B cell (primary cell): ENCODE measurements around the gene CRTAC1. TPM values are rescaled to one million over a fixed set of nuclear protein-coding genes. Genes with fewer than 3 reads are reported as not detected.

ENCODE experiments used
- ATAC-seq: fragments of 200-7000 bp; cut with Tn5 transposase; one replicate; pipeline ENCODE4 v1.10.0; 2021; ENCODE audit warnings: low read depth, mild to moderate bottlenecking, moderate number of reproducible peaks, moderate library complexity
- CTCF ChIA-PET: fragments of 350-600 bp; sonication (Branson Sonifier 250); formaldehyde crosslinking; loops from one replicate; lab custom pipeline; 2021; ENCODE audit warnings: antibody characterized with exemption, inconsistent platforms; lab: Charles Lee
- POLR2A ChIA-PET: fragments of 350-600 bp; sonication (Branson Sonifier 250); formaldehyde crosslinking; loops from one replicate; lab custom pipeline; 2021; ENCODE audit warnings: antibody characterized with exemption; lab: Charles Lee
- DNase-seq: peaks from one replicate; pipeline ENCODE4 v3.0.0; 2013
- H2AFZ ChIP-seq: 2 replicates; pipeline ENCODE4 v1.6.1; 2012; ENCODE audit warnings: mild to moderate bottlenecking, low read depth, low read length; ENCODE audit not compliant: insufficient read depth, poor library complexity, severe bottlenecking
- H3K27ac ChIP-seq, 2 donors: 1 replicate in 1 of 2; 2 replicates in 1 of 2; pipeline ENCODE4 v1.5.1; 2012 to 2013; ENCODE audit warnings: low read length in 2 of 2, mild to moderate bottlenecking in 2 of 2, moderate library complexity in 1 of 2
- H3K27me3 ChIP-seq, 4 experiments: fragments of 200-600 bp in 1 of 4; sonication (generic) in 1 of 4; replicated peaks in 1 of 4; 1 replicate in 2 of 4; 2 replicates in 2 of 4; pipeline versions ENCODE4 v1.6.1 to v1.7.0; 2013 to 2016; ENCODE audit warnings: low read length in 3 of 4, mild to moderate bottlenecking in 2 of 4, mixed read lengths in 1 of 4, moderate library complexity in 1 of 4; ENCODE audit not compliant: insufficient read depth in 4 of 4, control insufficient read depth in 3 of 4; ENCODE audit errors: control extremely low read depth in 1 of 4
- H3K36me3 ChIP-seq, 2 experiments: replicated peaks in 1 of 2; 1 replicate in 1 of 2; 2 replicates in 1 of 2; pipeline versions ENCODE4 v1.6.1 to v1.7.1; 2013; ENCODE audit warnings: low read length in 1 of 2; ENCODE audit not compliant: insufficient read depth in 2 of 2, control insufficient read depth in 1 of 2; ENCODE audit errors: control extremely low read depth in 1 of 2, extremely low read depth in 1 of 2
- H3K4me1 ChIP-seq, 2 donors: fragments of 200-600 bp in 1 of 2; sonication (generic) in 1 of 2; 1 replicate in 1 of 2; 2 replicates in 1 of 2; pipeline versions ENCODE4 v1.5.1 to v1.6.1; 2013 to 2017; ENCODE audit warnings: low read length in 2 of 2; ENCODE audit not compliant: control insufficient read depth in 2 of 2, insufficient read depth in 2 of 2
- H3K4me2 ChIP-seq: replicated peaks from 2 replicates; pipeline ENCODE3; 2012; ENCODE audit warnings: mild to moderate bottlenecking, low read depth, low read length; ENCODE audit not compliant: poor library complexity, severe bottlenecking
- H3K4me3 ChIP-seq, 5 experiments: fragments of 200-600 bp in 1 of 5; sonication (generic) in 1 of 5; 1 replicate in 3 of 5; 2 replicates in 2 of 5; pipeline versions ENCODE4 v1.5.1 to v1.7.0; 2011 to 2016; ENCODE audit warnings: low read length in 4 of 5, mild to moderate bottlenecking in 4 of 5, low read depth in 2 of 5, control low read depth in 1 of 5, moderate library complexity in 1 of 5; ENCODE audit not compliant: insufficient read depth in 1 of 5; ENCODE audit errors: control extremely low read depth in 1 of 5, extremely low read depth in 1 of 5
- H3K79me2 ChIP-seq: fragments of 200-600 bp; sonication (generic); one replicate; pipeline ENCODE4 v1.6.0; 2016; ENCODE audit warnings: low read length; ENCODE audit not compliant: control insufficient read depth, insufficient read depth
- H3K9ac ChIP-seq: fragments of 200-600 bp; sonication (generic); 2 replicates; pipeline ENCODE4 v1.6.1; 2017; ENCODE audit warnings: mild to moderate bottlenecking, low read length, moderate library complexity
- H3K9me3 ChIP-seq, 3 donors: one replicate each; pipeline versions ENCODE4 v1.6.1 to v1.7.1; 2013; ENCODE audit warnings: low read length in 2 of 3; ENCODE audit not compliant: control insufficient read depth in 2 of 3, insufficient read depth in 1 of 3; ENCODE audit errors: control extremely low read depth in 1 of 3
- H4K20me1 ChIP-seq: 2 replicates; pipeline ENCODE4 v1.6.0; 2012; ENCODE audit warnings: mild to moderate bottlenecking, low read length; ENCODE audit not compliant: insufficient read depth, control insufficient read depth, poor library complexity, severe bottlenecking
- H3K27ac Mint-ChIP-seq: one replicate; pipeline ENCODE4 v1.8.0; 2021; ENCODE audit warnings: mixed read lengths
- H3K27me3 Mint-ChIP-seq: one replicate; pipeline ENCODE4 v1.8.0; 2021; ENCODE audit warnings: mixed read lengths
- H3K4me1 Mint-ChIP-seq: one replicate; pipeline ENCODE4 v1.8.0; 2021; ENCODE audit warnings: mixed read lengths
- H3K4me3 Mint-ChIP-seq: one replicate; pipeline ENCODE4 v1.8.0; 2021; ENCODE audit warnings: mixed read lengths
- H3K9me3 Mint-ChIP-seq: one replicate; pipeline ENCODE4 v1.8.0; 2022; ENCODE audit warnings: mixed read lengths; ENCODE audit not compliant: insufficient read depth
- EZH2 ChIP-seq: IDR thresholded peaks from 2 replicates; pipeline ENCODE4 v1.6.1; 2012; ENCODE audit warnings: borderline replicate concordance, low read depth, mild to moderate bottlenecking, moderate library complexity, low read length; ENCODE audit not compliant: insufficient read depth, poor library complexity, severe bottlenecking
- WGBS: methylation state at CpG from one replicate; pipeline ENCODE4 v1.1.5; 2013; ENCODE audit warnings: missing lambda C conversion rate; ENCODE audit not compliant: insufficient coverage; 5-methylcytosine and 5-hydroxymethylcytosine counted together
- intact Hi-C: fragments of 100-400 bp; cut with micrococcal nuclease; formaldehyde crosslinking; loops from one replicate; pipeline ENCODE4 v1.10.0; 2022
- polyA plus RNA-seq: library from polyadenylated mRNA; depleted of rRNA; stranded (reverse); fragments of >200 nt; gene quantifications from 2 replicates; pipeline ENCODE4 v1.2.3, GENCODE V29; 2012
- total RNA-seq, 2 donors: library from RNA; stranded (reverse); fragments of 120-200 nt in 1 of 2; gene quantifications; 1 replicate in 1 of 2; 2 replicates in 1 of 2; pipeline versions ENCODE4 v1.2.3 to v1.2.4, GENCODE V29; 2013 to 2022
- TF ChIP-seq, protein P1 (sequence below): fragments of 200-600 bp; IDR thresholded peaks from one replicate; pipeline ENCODE4 v1.8.0; 2022; ENCODE audit warnings: antibody characterized with exemption, mild to moderate bottlenecking

Gene CRTAC1
- total and polyA plus RNA-seq, 2 donors (not counting 1 experiment from before 2014, with no cell fraction given): not detected

DNA sequence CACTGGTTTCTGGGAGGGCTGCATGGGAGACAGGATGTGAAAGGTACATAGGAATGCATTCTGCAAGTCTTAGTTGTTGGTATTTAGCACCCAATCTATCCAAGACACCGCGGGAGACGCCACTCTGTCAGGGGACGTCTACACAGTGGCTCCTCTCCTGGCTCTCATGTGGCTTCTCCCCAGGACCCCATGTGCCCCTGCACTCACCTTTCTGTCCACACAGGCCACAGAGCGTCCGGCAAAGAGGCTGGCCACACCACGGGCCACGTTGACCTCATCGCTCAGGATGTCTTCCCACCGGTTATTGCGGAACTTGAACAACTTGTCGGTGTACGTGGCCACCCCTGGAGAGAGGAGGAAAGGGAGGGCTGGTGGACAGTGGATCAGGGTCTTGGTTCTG is 107.4 kb downstream of the CRTAC1 start:
- WGBS: 94% methylated on average over 13 of the region's 13 CpGs
- H3K27me3 ChIP-seq: peaks cover 0 to 11% (median 0%) of the 10 kb centered on the region in 4 experiments
- peaks cover 60% of the 10 kb centered on the region for H3K27me3 Mint-ChIP-seq
- H3K9me3 Mint-ChIP-seq: no peaks in the 10 kb centered on the region
- H2AFZ ChIP-seq: no peak overlapping the region
- no peak for TF ChIP-seq EZH2
- TF ChIP-seq, protein P1, sequence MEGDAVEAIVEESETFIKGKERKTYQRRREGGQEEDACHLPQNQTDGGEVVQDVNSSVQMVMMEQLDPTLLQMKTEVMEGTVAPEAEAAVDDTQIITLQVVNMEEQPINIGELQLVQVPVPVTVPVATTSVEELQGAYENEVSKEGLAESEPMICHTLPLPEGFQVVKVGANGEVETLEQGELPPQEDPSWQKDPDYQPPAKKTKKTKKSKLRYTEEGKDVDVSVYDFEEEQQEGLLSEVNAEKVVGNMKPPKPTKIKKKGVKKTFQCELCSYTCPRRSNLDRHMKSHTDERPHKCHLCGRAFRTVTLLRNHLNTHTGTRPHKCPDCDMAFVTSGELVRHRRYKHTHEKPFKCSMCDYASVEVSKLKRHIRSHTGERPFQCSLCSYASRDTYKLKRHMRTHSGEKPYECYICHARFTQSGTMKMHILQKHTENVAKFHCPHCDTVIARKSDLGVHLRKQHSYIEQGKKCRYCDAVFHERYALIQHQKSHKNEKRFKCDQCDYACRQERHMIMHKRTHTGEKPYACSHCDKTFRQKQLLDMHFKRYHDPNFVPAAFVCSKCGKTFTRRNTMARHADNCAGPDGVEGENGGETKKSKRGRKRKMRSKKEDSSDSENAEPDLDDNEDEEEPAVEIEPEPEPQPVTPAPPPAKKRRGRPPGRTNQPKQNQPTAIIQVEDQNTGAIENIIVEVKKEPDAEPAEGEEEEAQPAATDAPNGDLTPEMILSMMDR: no peak
- ChIA-PET POLR2A (no interaction called here), CTCF (no interaction called here)
- no peaks in the 10 kb centered on the region for H3K36me3 ChIP-seq
- H4K20me1 ChIP-seq: no peaks in the 10 kb centered on the region
- H3K4me3 Mint-ChIP-seq: no peak overlapping the region
- H3K27ac ChIP-seq: no peak overlapping the region
- H3K9ac ChIP-seq: no peak overlapping the region
- H3K79me2 ChIP-seq: no peaks in the 10 kb centered on the region
- ATAC-seq: no peak
- H3K27ac Mint-ChIP-seq: no peak overlapping the region
- no peaks in the 10 kb centered on the region for H3K4me1 Mint-ChIP-seq
- H3K4me2 ChIP-seq: no peak overlapping the region
- no peaks in the 10 kb centered on the region for H3K4me1 ChIP-seq
- H3K4me3 ChIP-seq: no peak overlapping the region
- no peak for DNase-seq
- no peaks in the 10 kb centered on the region for H3K9me3 ChIP-seq
- intact Hi-C loops: no loop called here

DNA sequence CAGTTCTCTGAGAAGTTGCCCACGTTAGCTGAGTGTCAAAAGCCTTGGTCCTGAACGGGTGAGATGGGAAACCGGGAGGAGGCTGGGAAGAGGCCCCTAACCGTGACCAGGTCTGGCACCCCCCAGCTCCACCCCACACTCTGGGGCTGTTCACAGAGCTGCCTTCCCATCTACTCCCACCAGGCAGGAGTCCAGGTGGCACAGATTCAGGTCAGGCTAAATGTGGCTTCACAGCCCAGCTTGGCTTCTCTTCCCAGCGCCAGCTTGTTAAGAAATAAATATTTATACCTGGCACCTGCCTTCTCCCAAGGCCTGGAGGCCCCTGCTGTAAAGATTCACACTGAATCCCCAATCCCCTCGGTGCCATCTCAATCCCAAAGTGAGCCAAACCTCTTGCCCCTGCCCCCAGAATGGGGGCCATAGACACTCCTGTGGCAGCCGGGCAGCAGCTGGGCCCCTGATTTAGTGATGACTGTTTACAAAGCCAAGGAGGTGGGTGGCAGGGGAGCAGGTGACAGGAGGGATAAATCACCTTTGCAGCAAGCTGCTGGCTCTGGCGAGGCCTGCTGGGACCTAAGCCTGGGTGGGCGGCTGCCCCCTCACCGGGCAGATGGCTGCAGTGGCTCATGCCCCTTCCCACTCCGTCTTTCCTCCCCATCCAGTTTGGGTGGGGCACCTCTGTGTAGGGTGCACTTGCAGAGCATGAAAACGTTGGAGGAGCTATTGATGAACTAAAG is 108.2 kb downstream of the CRTAC1 start:
- no peaks in the 10 kb centered on the region for H3K4me1 ChIP-seq
- no peak for DNase-seq
- ChIA-PET POLR2A (no interaction called here), CTCF (interaction anchor here (1.0 kb wide), 1 partner anchor 10 kb away, joined by 4 read pairs; no protein-coding TSS in a partner anchor)
- H2AFZ ChIP-seq: no peak overlapping the region
- intact Hi-C loops: no loop called here
- peaks cover 0 to 5% (median 0%) of the 10 kb centered on the region in 4 experiments for H3K27me3 ChIP-seq
- WGBS: 86% methylated on average over 10 of the region's 12 CpGs
- peaks cover 55% of the 10 kb centered on the region for H3K27me3 Mint-ChIP-seq
- no peak overlapping the region for H3K27ac Mint-ChIP-seq
- no peaks in the 10 kb centered on the region for H3K4me1 Mint-ChIP-seq
- H3K9me3 Mint-ChIP-seq: no peaks in the 10 kb centered on the region
- TF ChIP-seq EZH2: no peak
- TF ChIP-seq, protein P1: no peak
- H4K20me1 ChIP-seq: no peaks in the 10 kb centered on the region
- H3K36me3 ChIP-seq: no peaks in the 10 kb centered on the region
- H3K27ac ChIP-seq: no peak overlapping the region
- no peak overlapping the region for H3K4me3 ChIP-seq
- H3K79me2 ChIP-seq: no peaks in the 10 kb centered on the region
- no peaks in the 10 kb centered on the region for H3K9me3 ChIP-seq
- H3K9ac ChIP-seq: no peak overlapping the region
- ATAC-seq: no peak
- no peak overlapping the region for H3K4me2 ChIP-seq
- no peak overlapping the region for H3K4me3 Mint-ChIP-seq
